GM19467 (cell line): ENCODE data around the gene ERP44.
"Not testable (repeated sequence)": the region's sequence is repeated elsewhere in the genome, so short reads cannot be mapped to it uniquely, and the experiment has no call there.

ENCODE experiments used
- ATAC-seq: cut with Tn5 transposase; IDR thresholded peaks from one replicate; pipeline ENCODE4 v1.9.1; 2021; ENCODE audit warnings: mild to moderate bottlenecking, moderate library complexity; ENCODE audit not compliant: unreplicated experiment

The ERP44 gene

GRCh38 chr9:100019541-100019940 lies 79.3 kb downstream of the ERP44 start:
- ATAC-seq = no peak

GRCh38 chr9:100014846-100015245 lies 84.0 kb downstream of the ERP44 start:
- no peak for ATAC-seq

GRCh38 chr9:100013573-100013972 lies 85.2 kb downstream of the ERP44 start:
- ATAC-seq = no peak

- no peak for ATAC-seq
These were observed 86.5 kb downstream of the ERP44 start for GRCh38 chr9:100012279-100012678.

- no peak for ATAC-seq
These were observed 87.6 kb downstream of the ERP44 start for GRCh38 chr9:100011062-100011681.

DNA sequence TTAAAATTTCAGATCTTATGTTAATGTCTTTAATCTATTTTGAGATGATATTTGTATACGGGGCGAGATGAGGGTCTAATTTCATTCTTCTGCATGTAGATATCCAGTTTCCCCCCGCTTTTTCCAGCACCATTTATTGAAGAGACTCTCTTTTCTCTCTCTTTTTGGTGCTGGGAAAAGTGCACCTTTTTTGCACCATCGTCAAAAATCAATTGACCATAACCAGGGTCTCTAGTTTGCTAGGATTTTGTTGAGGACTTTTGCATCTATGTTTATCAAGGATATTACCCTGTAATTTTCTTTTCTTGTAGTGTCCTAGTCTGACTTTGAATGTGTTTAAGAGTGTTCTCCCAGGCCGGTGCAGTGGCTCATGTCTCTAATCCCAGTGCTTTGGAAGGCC lies 99.0 kb downstream of the ERP44 start:
- ATAC-seq = no peak

GRCh38 chr9:99998866-99999265 lies 99.9 kb downstream of the ERP44 start:
- ATAC-seq = no peak

GRCh38 chr9:99998266-99998665 lies 100.5 kb downstream of the ERP44 start:
- ATAC-seq = no peak

GRCh38 chr9:99990508-99990907 lies 108.3 kb downstream of the ERP44 start:
- ATAC-seq = not testable (repeated sequence)

GRCh38 chr9:99986642-99987041 lies 112.2 kb downstream of the ERP44 start:
- no peak for ATAC-seq

DNA sequence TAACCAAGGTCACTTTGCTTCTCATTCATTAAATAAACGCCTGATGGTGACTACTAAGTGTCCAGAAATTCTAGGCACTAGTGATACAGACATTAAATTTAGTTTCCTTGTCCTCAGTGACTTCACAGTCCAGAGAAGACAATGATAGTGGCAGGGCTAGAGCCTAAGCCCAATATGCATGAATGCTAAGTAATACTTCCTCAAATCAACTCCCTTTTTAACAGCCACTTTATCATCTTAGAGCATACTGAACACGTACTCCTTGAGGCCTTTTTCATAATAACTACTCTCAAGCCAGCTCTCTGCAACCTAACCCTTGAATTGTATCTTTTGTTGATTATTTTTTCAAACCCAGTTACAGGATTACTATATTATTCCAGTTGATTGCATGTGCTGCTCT lies 118.2 kb downstream of the ERP44 start:
- ATAC-seq = no peak

- no peak for ATAC-seq
These were observed 120.6 kb downstream of the ERP44 start for GRCh38 chr9:99978221-99978620.

DNA sequence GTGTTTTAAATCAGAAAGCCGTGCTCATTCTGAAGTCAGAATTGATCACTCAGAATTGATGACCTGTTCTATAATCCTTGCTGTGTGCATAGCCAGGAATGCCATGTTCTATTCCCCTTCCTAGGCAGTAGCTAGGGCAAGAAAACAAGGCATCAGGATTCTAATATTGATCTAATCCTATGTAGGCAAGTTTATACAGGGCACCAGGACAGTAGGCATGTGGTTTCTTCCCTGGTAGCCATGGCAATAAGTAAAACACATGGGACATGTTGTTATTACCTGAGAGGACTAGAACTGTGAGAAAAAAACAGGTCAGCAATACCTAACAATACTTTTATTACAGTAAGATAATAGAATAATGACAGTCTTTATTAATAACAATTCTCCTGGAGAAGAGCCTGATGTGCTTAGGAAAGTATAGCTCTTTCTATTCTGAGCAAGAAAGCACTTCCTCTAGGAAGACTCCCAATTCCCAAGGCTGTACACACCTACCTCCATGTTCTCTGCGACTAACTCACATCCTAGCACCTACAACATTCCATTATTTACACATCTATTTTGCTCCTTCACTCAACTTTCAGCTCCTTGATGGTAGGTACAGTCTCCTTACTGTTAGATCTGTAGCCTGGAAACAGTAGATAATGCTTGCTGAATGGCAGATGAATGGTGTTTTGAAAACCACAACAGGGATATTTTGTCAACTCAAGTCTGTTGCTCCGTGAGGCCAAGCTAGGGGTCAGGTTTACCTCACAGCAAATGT lies 121.6 kb downstream of the ERP44 start:
- no peak for ATAC-seq

GRCh38 chr9:99973455-99973854 lies 125.3 kb downstream of the ERP44 start:
- no peak for ATAC-seq

GRCh38 chr9:99971410-99971809 lies 127.4 kb downstream of the ERP44 start:
- ATAC-seq = no peak

DNA sequence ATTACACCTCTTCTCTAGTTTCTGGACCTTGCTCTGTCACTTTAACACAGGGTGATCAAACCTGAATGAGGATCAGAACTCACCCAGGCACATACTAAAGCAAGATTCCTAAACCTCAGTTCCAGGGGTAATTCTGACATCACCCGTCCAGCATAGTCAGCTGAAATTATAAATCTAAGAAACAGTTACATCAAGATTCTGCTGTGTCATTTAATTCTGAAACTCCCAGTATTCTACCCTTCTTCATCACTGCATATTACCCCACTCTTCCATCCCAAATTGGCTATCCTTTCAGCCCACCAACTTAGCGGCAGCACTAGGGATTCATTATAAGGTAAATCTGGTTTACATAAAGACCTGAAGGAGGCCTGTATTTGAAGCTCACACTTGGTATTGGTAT lies 128.3 kb downstream of the ERP44 start:
- ATAC-seq = no peak

DNA sequence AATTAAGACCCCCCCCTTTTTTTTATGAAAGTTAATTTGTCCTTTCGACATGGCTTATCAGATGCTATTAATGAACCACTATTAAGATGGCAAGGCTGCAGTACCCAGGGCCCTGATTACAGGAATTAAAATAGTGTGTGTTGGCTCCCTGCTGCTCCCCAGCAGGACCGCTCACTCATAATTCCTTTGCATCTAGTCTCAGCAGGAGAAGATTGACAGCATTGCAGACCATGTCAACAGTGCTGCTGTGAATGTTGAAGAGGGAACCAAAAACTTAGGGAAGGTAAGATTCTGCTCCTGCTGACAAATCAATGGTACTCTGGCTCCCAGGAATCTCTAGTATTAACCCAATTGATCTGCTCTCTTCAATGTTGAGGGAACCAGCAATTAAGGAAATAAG lies 131.3 kb downstream of the ERP44 start:
- no peak for ATAC-seq

DNA sequence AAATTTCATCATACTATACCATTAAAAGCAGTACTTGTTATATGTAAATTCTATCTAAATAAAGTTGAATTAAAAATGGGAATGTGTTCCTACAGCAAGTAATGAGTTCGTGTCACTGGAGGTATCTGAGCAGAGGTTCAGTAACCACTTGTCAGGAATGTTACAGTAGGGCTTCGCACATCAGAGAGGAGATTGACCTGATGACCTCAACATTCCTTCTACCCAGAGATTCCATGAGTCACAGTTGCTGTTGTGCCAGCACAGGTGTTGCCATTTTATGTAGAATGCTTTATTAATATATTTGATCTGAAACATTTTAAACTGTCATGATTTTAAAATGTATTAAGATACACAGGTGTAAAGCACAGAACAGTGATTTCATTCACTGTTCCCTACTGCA lies 132.1 kb downstream of the ERP44 start:
- no peak for ATAC-seq

GRCh38 chr9:99966001-99966400 lies 132.8 kb downstream of the ERP44 start:
- no peak for ATAC-seq

GRCh38 chr9:99964336-99964735 lies 134.5 kb downstream of the ERP44 start:
- ATAC-seq = no peak

DNA sequence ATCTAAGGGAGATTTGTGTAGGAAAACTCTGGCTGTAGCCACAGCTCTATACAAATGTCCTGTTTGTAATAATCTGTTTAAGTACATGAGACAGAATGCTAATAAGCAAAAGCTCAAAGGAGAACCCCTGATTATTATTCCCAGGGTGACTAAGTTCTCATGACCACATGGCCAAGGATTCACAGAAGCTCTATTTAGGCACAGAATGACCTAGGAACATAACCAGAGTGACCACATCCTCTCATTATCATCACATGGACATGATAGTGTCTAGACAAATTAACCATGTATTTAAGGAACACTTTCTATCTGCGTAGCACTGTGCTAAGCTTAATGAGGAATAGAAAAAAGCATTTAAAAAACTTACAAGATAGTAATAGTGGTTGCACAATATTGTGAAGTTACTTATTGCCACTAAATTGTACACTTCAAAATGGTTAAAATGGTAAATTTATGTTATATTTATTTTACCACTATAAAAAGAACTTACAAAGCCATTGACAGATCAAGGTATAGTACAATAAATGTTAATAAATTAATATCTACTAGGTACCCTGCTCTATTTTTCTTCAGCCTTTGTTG lies 136.0 kb downstream of the ERP44 start:
- no peak for ATAC-seq

- no peak for ATAC-seq
These were observed 143.2 kb downstream of the ERP44 start for GRCh38 chr9:99955606-99956005.
